T-helper 1 cell treated with Interleukin-12 subunit alpha and Interleukin-12 subunit beta and Interleukin-4 antibody, amounts not matched to agents 30 μg/mL and 1 μg/mL, for 36 hours (primary cell): Measurements from ENCODE around the gene RREB1.

ENCODE experiments used
- H3K27ac Mint-ChIP-seq: one replicate; pipeline ENCODE4 v1.8.0; 2021; ENCODE audit warnings: mild to moderate bottlenecking, mixed read lengths
- H3K27me3 Mint-ChIP-seq: one replicate; pipeline ENCODE4 v1.8.0; 2021; ENCODE audit warnings: low read depth, mixed read lengths
- H3K36me3 Mint-ChIP-seq: one replicate; pipeline ENCODE4 v1.8.0; 2021; ENCODE audit warnings: low read depth, mixed read lengths
- H3K4me1 Mint-ChIP-seq: one replicate; pipeline ENCODE4 v1.8.0; 2021; ENCODE audit warnings: low read depth, mixed read lengths
- H3K4me3 Mint-ChIP-seq: one replicate; pipeline ENCODE4 v1.8.0; 2021; ENCODE audit warnings: mild to moderate bottlenecking, moderate library complexity, mixed read lengths
- H3K9me3 Mint-ChIP-seq: one replicate; pipeline ENCODE4 v1.8.0; 2021; ENCODE audit warnings: mixed read lengths

Gene RREB1

DNA sequence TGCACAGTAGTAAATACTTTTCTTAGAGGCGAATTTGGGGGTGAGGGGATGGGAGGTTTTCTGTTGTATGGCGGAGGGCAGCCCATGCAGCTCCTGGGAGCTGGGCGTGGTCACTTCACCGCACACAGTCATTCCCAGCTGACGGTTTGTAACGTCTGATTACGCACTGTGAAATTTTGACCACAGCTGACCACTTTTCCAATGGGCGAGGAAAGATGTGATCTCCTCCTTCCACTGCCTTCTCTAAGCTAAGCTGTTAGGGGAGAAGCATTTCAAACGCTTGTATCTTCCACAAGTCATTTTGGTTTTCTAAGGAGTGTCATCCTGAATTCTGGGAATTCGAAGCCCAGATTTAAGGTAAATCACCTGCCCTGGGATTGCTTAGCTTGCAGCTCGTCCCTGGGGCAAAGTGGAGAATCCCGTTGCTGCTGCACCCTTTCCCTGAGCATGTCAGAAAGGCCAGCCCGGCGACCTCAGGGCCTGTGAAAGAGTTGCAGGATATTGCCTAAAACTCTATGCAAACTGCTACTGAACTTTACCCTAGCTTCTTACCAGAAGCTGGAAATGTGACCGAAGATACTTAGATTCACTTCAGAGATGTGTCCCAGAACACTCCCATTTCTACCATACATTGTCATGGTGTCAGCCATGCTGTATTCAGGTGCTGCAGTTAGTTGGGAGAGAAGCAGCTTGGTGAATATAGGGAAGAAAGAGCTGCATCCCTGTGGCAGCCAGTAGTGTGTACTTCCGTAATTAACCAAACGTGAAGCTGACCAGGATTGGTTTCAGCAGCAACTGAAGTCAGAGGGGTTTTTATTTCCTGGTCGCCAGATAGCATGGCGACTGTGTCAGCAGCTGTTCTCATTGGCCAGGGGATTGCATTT is 58.9 kb downstream of the RREB1 start:
- Mint-ChIP-seq H3K27ac (no peak overlapping the region), H3K4me1 (peaks cover 9% of the 10 kb centered on the region), H3K27me3 (no peaks in the 10 kb centered on the region), H3K9me3 (no peaks in the 10 kb centered on the region), H3K36me3 (no peaks in the 10 kb centered on the region), H3K4me3 (no peak overlapping the region)

- peaks cover 5% of the 10 kb centered on the region for H3K4me1 Mint-ChIP-seq
Measured at GRCh38 chr6:7169296-7169721, 61.5 kb downstream of the RREB1 start.

GRCh38 chr6:7170117-7170732 is 62.5 kb downstream of the RREB1 start:
- Mint-ChIP-seq H3K4me1 (peaks cover 5% of the 10 kb centered on the region), H3K4me3 (no peak overlapping the region)

More at GRCh38 chr6:7169296-7169721, 61.5 kb downstream of the RREB1 start:
- Mint-ChIP-seq H3K4me3 (no peak overlapping the region), H3K27ac (no peak overlapping the region), H3K9me3 (no peaks in the 10 kb centered on the region), H3K36me3 (no peaks in the 10 kb centered on the region), H3K27me3 (no peaks in the 10 kb centered on the region)

GRCh38 chr6:7171119-7171518 is 63.4 kb downstream of the RREB1 start:
- Mint-ChIP-seq H3K27me3 (no peaks in the 10 kb centered on the region), H3K36me3 (no peaks in the 10 kb centered on the region), H3K9me3 (no peaks in the 10 kb centered on the region), H3K4me3 (no peak overlapping the region), H3K27ac (no peak overlapping the region), H3K4me1 (peaks cover 5% of the 10 kb centered on the region)

More at GRCh38 chr6:7170117-7170732, 62.5 kb downstream of the RREB1 start:
- H3K27ac Mint-ChIP-seq = no peak overlapping the region
- no peaks in the 10 kb centered on the region for H3K9me3 Mint-ChIP-seq
- H3K27me3 Mint-ChIP-seq = no peaks in the 10 kb centered on the region
- H3K36me3 Mint-ChIP-seq = no peaks in the 10 kb centered on the region

- Mint-ChIP-seq H3K27ac (no peak overlapping the region), H3K4me3 (no peak overlapping the region), H3K36me3 (no peaks in the 10 kb centered on the region), H3K9me3 (no peaks in the 10 kb centered on the region), H3K4me1 (peaks cover 5% of the 10 kb centered on the region), H3K27me3 (no peaks in the 10 kb centered on the region)
Measured at GRCh38 chr6:7171733-7172132, 64.0 kb downstream of the RREB1 start.

DNA sequence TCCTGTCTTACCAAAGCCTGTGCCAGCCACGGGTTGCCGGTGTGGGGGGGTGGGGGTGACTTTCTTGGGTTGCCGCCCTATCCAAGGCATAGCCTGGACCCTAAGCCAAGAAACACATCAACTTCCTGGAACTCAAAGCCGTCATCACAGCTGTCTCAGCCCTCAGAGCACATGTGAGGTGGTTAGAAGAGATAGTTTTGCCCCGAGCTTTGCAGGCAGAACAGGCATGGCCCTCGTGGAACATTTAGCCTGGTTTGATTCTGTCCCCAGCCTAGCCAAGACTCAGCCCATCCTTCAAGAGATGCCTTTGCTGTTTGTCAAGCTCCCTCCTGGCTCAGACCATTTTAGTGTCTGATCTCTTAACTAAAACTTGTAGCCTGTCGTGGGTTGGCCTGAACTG is 64.9 kb downstream of the RREB1 start:
- Mint-ChIP-seq H3K4me1 (peaks cover 5% of the 10 kb centered on the region), H3K36me3 (no peaks in the 10 kb centered on the region), H3K27me3 (no peaks in the 10 kb centered on the region), H3K9me3 (no peaks in the 10 kb centered on the region), H3K4me3 (no peak overlapping the region), H3K27ac (no peak overlapping the region)

DNA sequence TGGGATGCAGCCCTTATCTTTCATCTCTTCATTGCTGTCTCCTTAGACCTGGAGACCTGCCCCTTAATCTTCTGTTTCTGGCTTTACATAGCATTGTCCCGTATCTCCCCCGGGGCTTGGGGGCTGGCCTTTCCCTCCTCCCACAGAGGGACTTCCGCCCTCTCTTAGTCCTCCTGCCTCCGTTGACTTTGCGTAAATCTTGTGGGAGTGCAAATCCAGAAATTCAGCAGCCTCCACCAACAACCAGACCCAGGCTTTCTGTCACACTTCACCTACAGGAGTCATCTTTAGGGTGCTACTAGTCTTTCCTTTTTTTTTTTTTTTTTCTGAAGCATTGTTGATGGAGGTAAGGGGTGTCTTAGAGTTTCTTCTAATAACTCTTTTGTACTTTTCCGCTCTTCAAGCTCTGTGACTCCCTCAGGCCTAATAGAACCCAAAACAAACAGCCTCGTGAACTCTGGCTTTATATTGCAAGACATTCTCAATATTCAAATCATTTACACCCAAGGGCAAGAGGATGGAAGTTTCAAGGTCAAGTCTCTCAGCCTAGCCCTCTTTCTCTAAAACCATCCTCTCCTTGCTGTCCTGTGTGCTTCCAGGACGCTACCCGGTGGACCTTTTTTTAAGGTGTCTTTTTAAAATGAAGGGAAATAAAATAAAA is 66.2 kb downstream of the RREB1 start:
- Mint-ChIP-seq H3K4me1 (peaks cover 5% of the 10 kb centered on the region), H3K9me3 (no peaks in the 10 kb centered on the region), H3K36me3 (peaks cover 2% of the 10 kb centered on the region), H3K27ac (no peak overlapping the region), H3K27me3 (no peaks in the 10 kb centered on the region), H3K4me3 (no peak overlapping the region)

DNA sequence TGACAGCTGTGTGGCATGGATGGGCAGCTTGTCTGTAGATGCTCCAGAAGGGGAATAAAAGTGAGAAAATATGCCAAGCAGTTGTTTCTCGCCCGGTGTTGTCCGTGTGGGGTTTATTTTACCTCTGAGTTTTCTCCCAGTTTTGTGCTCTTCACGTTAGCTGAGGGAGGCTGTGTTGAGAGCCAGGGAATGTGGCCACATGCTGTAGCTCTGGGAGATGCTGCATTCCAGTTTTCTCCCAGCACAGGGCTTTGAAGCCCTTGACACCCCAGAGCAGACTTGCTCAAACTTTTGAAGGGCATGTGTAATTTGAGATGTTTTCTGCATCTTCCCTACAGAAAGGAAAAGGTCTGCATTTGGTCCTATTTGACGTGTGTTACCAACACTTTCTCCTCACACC is 67.7 kb downstream of the RREB1 start:
- Mint-ChIP-seq H3K9me3 (no peaks in the 10 kb centered on the region), H3K4me1 (peaks cover 5% of the 10 kb centered on the region), H3K27me3 (no peaks in the 10 kb centered on the region), H3K27ac (no peak overlapping the region), H3K36me3 (peaks cover 7% of the 10 kb centered on the region), H3K4me3 (no peak overlapping the region)

DNA sequence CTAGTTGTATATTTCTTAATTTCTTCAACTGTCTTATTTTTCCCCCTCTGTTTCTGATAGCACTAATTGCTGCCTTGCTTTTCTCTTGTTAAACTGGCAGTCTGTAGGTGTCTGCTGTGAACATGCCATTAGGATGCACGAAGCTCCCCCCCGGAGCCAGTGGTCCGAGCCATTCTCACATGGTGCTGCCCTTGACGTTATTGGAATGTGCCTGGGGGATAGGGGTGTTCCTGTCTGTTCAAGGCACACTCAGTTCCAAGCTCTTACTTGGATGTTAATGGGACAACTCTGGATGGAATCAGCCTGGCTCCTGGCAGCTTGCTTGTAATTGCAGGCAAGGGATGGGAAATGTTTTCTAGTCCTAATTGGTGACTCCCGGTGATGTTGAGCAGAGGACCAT is 68.4 kb downstream of the RREB1 start:
- Mint-ChIP-seq H3K27ac (no peak overlapping the region), H3K4me3 (no peak overlapping the region), H3K4me1 (peaks cover 2% of the 10 kb centered on the region), H3K27me3 (no peaks in the 10 kb centered on the region), H3K9me3 (no peaks in the 10 kb centered on the region), H3K36me3 (peaks cover 13% of the 10 kb centered on the region)

DNA sequence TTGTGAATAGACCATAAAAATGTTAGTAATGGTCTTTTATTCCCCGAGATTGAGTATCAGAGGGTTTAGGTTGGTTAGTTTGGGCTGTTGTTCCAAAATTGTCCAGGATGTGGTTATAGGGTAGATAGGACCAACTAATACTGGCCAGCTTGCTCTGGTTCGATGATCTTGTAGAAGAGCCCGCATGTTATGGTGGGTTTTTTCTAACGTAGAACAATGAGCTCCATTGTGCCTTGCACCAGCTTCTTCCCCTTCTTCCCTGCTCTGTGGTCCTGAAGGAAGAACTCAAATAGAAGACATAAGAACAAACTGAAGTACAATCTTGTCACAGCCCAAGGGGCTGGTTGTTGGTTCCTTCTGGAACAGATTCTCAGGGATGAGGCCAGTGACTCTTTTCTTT is 70.5 kb downstream of the RREB1 start:
- Mint-ChIP-seq H3K27me3 (no peaks in the 10 kb centered on the region), H3K9me3 (no peaks in the 10 kb centered on the region), H3K27ac (no peak overlapping the region), H3K4me1 (peaks cover 1% of the 10 kb centered on the region), H3K4me3 (no peak overlapping the region), H3K36me3 (peaks cover 28% of the 10 kb centered on the region)

GRCh38 chr6:7180751-7181150 is 73.0 kb downstream of the RREB1 start:
- no peaks in the 10 kb centered on the region for H3K9me3 Mint-ChIP-seq
- H3K27ac Mint-ChIP-seq = no peak overlapping the region
- H3K4me1 Mint-ChIP-seq = peaks cover 2% of the 10 kb centered on the region
- peaks cover 38% of the 10 kb centered on the region for H3K36me3 Mint-ChIP-seq
- no peak overlapping the region for H3K4me3 Mint-ChIP-seq
- H3K27me3 Mint-ChIP-seq = no peaks in the 10 kb centered on the region

- Mint-ChIP-seq H3K27me3 (no peaks in the 10 kb centered on the region), H3K4me3 (no peak overlapping the region), H3K4me1 (peaks cover 3% of the 10 kb centered on the region), H3K27ac (no peak overlapping the region), H3K9me3 (no peaks in the 10 kb centered on the region), H3K36me3 (peaks cover 52% of the 10 kb centered on the region)
Measured at GRCh38 chr6:7183707-7184106, 75.9 kb downstream of the RREB1 start.

- Mint-ChIP-seq H3K36me3 (peaks cover 56% of the 10 kb centered on the region), H3K9me3 (no peaks in the 10 kb centered on the region), H3K27me3 (no peaks in the 10 kb centered on the region)
Measured at GRCh38 chr6:7184502-7184901, 76.7 kb downstream of the RREB1 start.

DNA sequence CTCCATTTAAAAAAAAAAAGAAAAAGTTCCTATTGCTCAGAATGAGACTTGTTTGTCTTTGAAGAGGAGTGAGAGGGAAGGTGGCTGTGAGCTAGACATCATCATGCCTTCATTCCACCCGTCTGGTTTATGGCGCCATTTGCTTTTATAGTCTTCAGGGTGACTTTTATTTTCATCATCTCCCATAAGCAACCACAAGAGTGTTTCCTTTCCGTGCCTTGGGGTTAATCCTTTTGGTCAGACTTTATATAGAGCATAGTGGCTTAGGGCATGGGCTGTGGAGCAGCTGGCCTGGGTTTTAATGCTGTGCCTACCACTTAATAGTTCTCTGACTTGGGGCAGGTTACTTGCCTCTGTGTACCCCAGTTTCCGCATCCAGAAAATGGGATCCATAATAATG is 77.8 kb downstream of the RREB1 start:
- no peak overlapping the region for H3K4me3 Mint-ChIP-seq
- no peaks in the 10 kb centered on the region for H3K27me3 Mint-ChIP-seq
- H3K9me3 Mint-ChIP-seq = no peaks in the 10 kb centered on the region
- H3K36me3 Mint-ChIP-seq = peaks cover 57% of the 10 kb centered on the region
- H3K27ac Mint-ChIP-seq = no peak overlapping the region
- H3K4me1 Mint-ChIP-seq = peaks cover 3% of the 10 kb centered on the region

More at GRCh38 chr6:7184502-7184901, 76.7 kb downstream of the RREB1 start:
- Mint-ChIP-seq H3K4me1 (peaks cover 3% of the 10 kb centered on the region), H3K4me3 (no peak overlapping the region), H3K27ac (no peak overlapping the region)

DNA sequence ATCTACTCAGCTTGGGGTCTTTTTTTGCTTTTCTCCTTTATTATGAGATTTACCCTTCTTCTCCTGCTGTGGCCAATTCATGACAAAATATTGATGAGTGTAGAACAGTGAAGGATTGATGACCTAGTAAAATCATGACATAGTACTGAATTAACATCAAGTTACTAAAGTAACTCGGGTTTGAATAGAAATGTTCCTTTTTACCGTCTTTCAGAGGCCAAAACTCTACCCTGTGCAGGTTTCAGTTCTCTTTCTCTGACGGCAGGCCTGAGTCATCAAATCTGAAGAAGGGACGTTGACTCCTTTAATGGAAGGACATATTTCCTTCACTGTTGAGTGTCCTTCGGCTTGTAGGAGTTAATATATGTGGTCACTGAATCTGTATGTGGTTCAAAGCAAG is 80.7 kb downstream of the RREB1 start:
- Mint-ChIP-seq H3K9me3 (no peaks in the 10 kb centered on the region), H3K4me3 (no peak overlapping the region), H3K27me3 (no peaks in the 10 kb centered on the region), H3K27ac (no peak overlapping the region), H3K4me1 (peaks cover 2% of the 10 kb centered on the region), H3K36me3 (peaks cover 52% of the 10 kb centered on the region)
